HEK293 (cell line): Measurements from ENCODE around the gene RNF166.

Experiments
- CTCF ChIA-PET: fragments of 350-600 bp; formaldehyde crosslinking; extraction: SDS; loops from one replicate; lab custom pipeline; 2021; ENCODE audit warnings: antibody characterized with exemption; lab: Yijun Ruan, JAX
- POLR2A ChIA-PET: fragments of 300-600 bp; formaldehyde crosslinking; extraction: SDS; loops from one replicate; lab custom pipeline; 2020; ENCODE audit warnings: antibody characterized with exemption, inconsistent platforms; lab: Yijun Ruan, JAX
- H3K27ac ChIP-seq: fragments of 200-500 bp; sonication (Bioruptor generic); 2 replicates; pipeline ENCODE4 v1.5.1; 2014; ENCODE audit warnings: low read depth, low read length, control low read depth, inconsistent platforms; ENCODE audit errors: extremely low read depth
- H3K36me3 ChIP-seq, 2 experiments: fragments of 200-500 bp in 1 of 2; sonication (Bioruptor generic) in 1 of 2; 1 replicate in 1 of 2; 2 replicates in 1 of 2; pipeline ENCODE4 v1.5.1; 2014 to 2017; ENCODE audit warnings: inconsistent platforms in 2 of 2, low read length in 2 of 2; ENCODE audit not compliant: control insufficient read depth in 2 of 2, insufficient read depth in 1 of 2
- H3K4me1 ChIP-seq: fragments of 200-500 bp; sonication (Bioruptor generic); 2 replicates; pipeline ENCODE4 v1.5.1; 2014; ENCODE audit warnings: mild to moderate bottlenecking, low read length, inconsistent platforms; ENCODE audit not compliant: control insufficient read depth, insufficient read depth
- H3K4me3 ChIP-seq: 2 replicates; pipeline ENCODE4 v1.5.1; 2011; ENCODE audit warnings: low read depth, mild to moderate bottlenecking, control low read depth, low read length, moderate library complexity
- H3K9me3 ChIP-seq: fragments of 200-500 bp; sonication (Bioruptor generic); 2 replicates; pipeline ENCODE4 v1.5.1; 2014; ENCODE audit warnings: low read depth, low read length, inconsistent platforms; ENCODE audit not compliant: control insufficient read depth, insufficient read depth
- AEBP2 ChIP-seq: fragments of 450-650 bp; formaldehyde crosslinking; IDR thresholded peaks from 2 replicates; pipeline ENCODE4 v1.5.1; 2016; ENCODE audit warnings: missing biosample characterization, missing genetic modification characterization, borderline replicate concordance
- GFI1B ChIP-seq: fragments of 450-650 bp; formaldehyde crosslinking; IDR thresholded peaks from 2 replicates; pipeline ENCODE4 v1.5.1; 2016; ENCODE audit warnings: missing biosample characterization, missing genetic modification characterization
- HOXC10 ChIP-seq: sonication (generic); formaldehyde crosslinking; IDR thresholded peaks from 2 replicates; pipeline ENCODE4 v1.8.1; 2023; ENCODE audit warnings: mild to moderate bottlenecking, missing genetic modification reagents
- IKZF3 ChIP-seq: fragments of 450-650 bp; IDR thresholded peaks from 2 replicates; pipeline ENCODE4 v1.5.0; 2018; ENCODE audit warnings: missing biosample characterization, mild to moderate bottlenecking, missing genetic modification characterization, moderate library complexity
- KLF1 ChIP-seq: fragments of 450-650 bp; formaldehyde crosslinking; IDR thresholded peaks from 2 replicates; pipeline ENCODE4 v1.5.1; 2016; ENCODE audit warnings: missing biosample characterization, missing genetic modification characterization
- PRDM6 ChIP-seq: fragments of 450-650 bp; formaldehyde crosslinking; IDR thresholded peaks from 2 replicates; pipeline ENCODE4 v1.5.1; 2017; ENCODE audit warnings: missing biosample characterization, missing genetic modification characterization
- SCRT1 ChIP-seq: fragments of 450-650 bp; formaldehyde crosslinking; IDR thresholded peaks from 2 replicates; pipeline ENCODE4 v1.5.1; 2016; ENCODE audit warnings: missing biosample characterization, missing genetic modification characterization, borderline replicate concordance
- ZBTB7A ChIP-seq: fragments of 450-650 bp; formaldehyde crosslinking; IDR thresholded peaks from 2 replicates; pipeline ENCODE4 v1.5.1; 2016; ENCODE audit warnings: low read depth, missing biosample characterization, missing genetic modification characterization
- ZFHX2 ChIP-seq: fragments of 450-650 bp; formaldehyde crosslinking; conservative IDR thresholded peaks from 2 replicates; pipeline ENCODE4 v1.5.1; 2016; ENCODE audit warnings: missing biosample characterization, missing genetic modification characterization
- ZNF169 ChIP-seq: fragments of 450-650 bp; formaldehyde crosslinking; IDR thresholded peaks from 2 replicates; pipeline ENCODE4 v1.5.1; 2016; ENCODE audit warnings: missing biosample characterization, missing genetic modification characterization
- ZNF280C ChIP-seq: fragments of 450-650 bp; formaldehyde crosslinking; IDR thresholded peaks from 2 replicates; pipeline ENCODE4 v1.5.1; 2016; ENCODE audit warnings: missing biosample characterization, missing genetic modification characterization
- ZNF362 ChIP-seq: fragments of 450-650 bp; formaldehyde crosslinking; IDR thresholded peaks from 2 replicates; pipeline ENCODE4 v1.5.1; 2016; ENCODE audit warnings: missing biosample characterization, missing genetic modification characterization
- ZNF366 ChIP-seq: fragments of 450-650 bp; formaldehyde crosslinking; conservative IDR thresholded peaks from 2 replicates; pipeline ENCODE4 v1.5.1; 2016; ENCODE audit warnings: missing biosample characterization, missing genetic modification characterization
- ZNF404 ChIP-seq: fragments of 450-650 bp; formaldehyde crosslinking; IDR thresholded peaks from 2 replicates; pipeline ENCODE4 v1.5.1; 2017; ENCODE audit warnings: missing biosample characterization, missing genetic modification characterization
- ZNF426 ChIP-seq: fragments of 450-650 bp; formaldehyde crosslinking; IDR thresholded peaks from 2 replicates; pipeline ENCODE4 v1.5.1; 2017; ENCODE audit warnings: missing biosample characterization, missing genetic modification characterization, mild to moderate bottlenecking, inconsistent platforms, moderate library complexity
- ZNF48 ChIP-seq: fragments of 450-650 bp; formaldehyde crosslinking; IDR thresholded peaks from 2 replicates; pipeline ENCODE4 v1.5.1; 2016; ENCODE audit warnings: missing biosample characterization, missing genetic modification characterization
- ZNF514 ChIP-seq: fragments of 450-650 bp; formaldehyde crosslinking; IDR thresholded peaks from 2 replicates; pipeline ENCODE4 v1.5.1; 2016; ENCODE audit warnings: missing biosample characterization, missing genetic modification characterization
- ZNF558 ChIP-seq: fragments of 450-650 bp; formaldehyde crosslinking; IDR thresholded peaks from 2 replicates; pipeline ENCODE4 v1.5.1; 2016; ENCODE audit warnings: missing biosample characterization, missing genetic modification characterization
- ZSCAN16 ChIP-seq: fragments of 450-650 bp; formaldehyde crosslinking; IDR thresholded peaks from 2 replicates; pipeline ENCODE4 v1.5.1; 2016; ENCODE audit warnings: missing biosample characterization, missing genetic modification characterization
- ZSCAN23 ChIP-seq: fragments of 450-650 bp; formaldehyde crosslinking; IDR thresholded peaks from 2 replicates; pipeline ENCODE4 v1.5.1; 2016; ENCODE audit warnings: missing biosample characterization, missing genetic modification characterization
- ZSCAN4 ChIP-seq: fragments of 450-650 bp; formaldehyde crosslinking; IDR thresholded peaks from 2 replicates; pipeline ENCODE4 v1.5.1; 2017; ENCODE audit warnings: missing biosample characterization, missing genetic modification characterization
- ZSCAN5A ChIP-seq: fragments of 450-650 bp; formaldehyde crosslinking; IDR thresholded peaks from 2 replicates; pipeline ENCODE4 v1.5.1; 2016; ENCODE audit warnings: missing biosample characterization, missing genetic modification characterization

The RNF166 gene

GRCh38 chr16:88702371-88703210 lies 3.6 kb downstream of the RNF166 start (continued):
- no peak for TF ChIP-seq ZNF280C
- no peak for TF ChIP-seq HOXC10 (CRISPR knock-in tag)
- no peak for TF ChIP-seq ZSCAN5A (tag by site-specific recombination)
- no peak for TF ChIP-seq ZNF514 (tag by site-specific recombination)
- no peak for TF ChIP-seq PRDM6
- TF ChIP-seq KLF1 (tag by site-specific recombination) = no peak

- H3K4me1 ChIP-seq = no peaks in the 10 kb centered on the region
- H3K27ac ChIP-seq = no peak overlapping the region
- no peak overlapping the region for H3K4me3 ChIP-seq
- no peaks in the 10 kb centered on the region for H3K9me3 ChIP-seq
- ChIA-PET CTCF (interaction anchor here (0.5 to 1.3 kb wide), 3 partner anchors 17 to 49 kb away, joined by 3 to 5 read pairs (median 4); no protein-coding TSS in a partner anchor), POLR2A (no interaction called here)
- H3K36me3 ChIP-seq = peaks cover 0 to 45% of the 10 kb centered on the region in 2 experiments; a peak in 2 of 3 replicates
- TF ChIP-seq ZSCAN23 (tag by site-specific recombination) (no peak), KLF1 (tag by site-specific recombination) (no peak), IKZF3 (no peak), ZFHX2 (tag by site-specific recombination) (no peak), AEBP2 (tag by site-specific recombination) (no peak), ZNF366 (no peak), ZNF48 (tag by site-specific recombination) (no peak), ZNF169 (tag by site-specific recombination) (no peak), ZNF362 (tag by site-specific recombination) (no peak), ZNF404 (tag by site-specific recombination) (no peak), ZSCAN16 (tag by site-specific recombination) (no peak), GFI1B (tag by site-specific recombination) (no peak), ZSCAN4 (tag by site-specific recombination) (no peak), SCRT1 (tag by site-specific recombination) (no peak), ZNF558 (no peak), ZBTB7A (tag by site-specific recombination) (no peak), ZNF426 (tag by site-specific recombination) (no peak)
Measured at GRCh38 chr16:88701581-88702370, 4.4 kb downstream of the RNF166 start.
